K562 treated with DMSO at 1 percent for 48 hours (cell line): Measurements from ENCODE around the gene CHAC2. TPM values are rescaled to one million over a fixed set of nuclear protein-coding genes. Genes with fewer than 3 reads are reported as not detected.

Experiments
- total RNA-seq: library from RNA; unstranded; fragments of 300-600 nt; gene quantifications from 2 replicates; pipeline ENCODE4 v1.2.3, GENCODE V29; 2022; ENCODE audit warnings: low replicate concordance; ENCODE audit errors: extremely low read depth

Gene CHAC2
- total RNA-seq = not detected in 2 replicates

DNA sequence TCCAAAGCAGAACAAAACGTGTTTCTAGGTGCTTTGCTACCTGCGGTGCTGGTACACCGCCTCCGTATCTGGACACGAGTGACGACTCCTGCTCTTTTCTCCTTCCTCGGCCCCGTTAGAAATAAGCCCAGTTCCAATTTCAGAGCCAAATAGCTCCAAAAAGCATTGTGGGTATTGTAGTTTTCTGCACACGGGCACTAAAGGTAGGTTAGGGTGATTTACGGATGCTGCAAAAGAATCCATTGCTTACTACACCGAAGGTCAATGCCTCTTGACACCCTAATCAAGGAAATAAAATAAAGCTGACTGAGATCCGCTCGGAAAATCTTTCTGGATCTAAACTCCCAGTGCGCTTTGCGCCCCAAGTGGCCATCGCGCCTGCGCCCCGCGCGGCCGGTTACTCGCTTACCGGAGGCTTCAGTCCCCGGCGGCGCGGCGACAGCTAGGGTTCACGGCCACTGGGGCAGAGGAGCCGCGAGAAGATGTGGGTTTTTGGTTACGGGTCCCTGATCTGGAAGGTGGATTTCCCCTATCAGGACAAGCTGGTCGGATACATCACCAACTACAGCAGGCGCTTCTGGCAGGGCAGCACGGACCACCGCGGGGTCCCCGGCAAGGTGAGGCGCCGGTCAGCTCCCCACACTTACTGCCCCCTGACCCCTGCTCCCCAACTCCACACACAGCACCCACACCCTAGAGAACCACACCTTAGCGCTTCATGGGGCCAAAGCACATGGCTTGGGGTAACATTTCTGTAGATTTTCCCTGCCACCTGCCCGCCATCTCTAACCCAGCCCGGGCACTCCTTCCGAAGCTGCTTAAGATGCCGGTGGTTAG is at the start of gene CHAC2:
Gene CHAC2, plus strand, starts transcription at position 400 of the 837 bp plus-strand sequence. Its CDS starts 83 bp downstream, at position 483.

DNA sequence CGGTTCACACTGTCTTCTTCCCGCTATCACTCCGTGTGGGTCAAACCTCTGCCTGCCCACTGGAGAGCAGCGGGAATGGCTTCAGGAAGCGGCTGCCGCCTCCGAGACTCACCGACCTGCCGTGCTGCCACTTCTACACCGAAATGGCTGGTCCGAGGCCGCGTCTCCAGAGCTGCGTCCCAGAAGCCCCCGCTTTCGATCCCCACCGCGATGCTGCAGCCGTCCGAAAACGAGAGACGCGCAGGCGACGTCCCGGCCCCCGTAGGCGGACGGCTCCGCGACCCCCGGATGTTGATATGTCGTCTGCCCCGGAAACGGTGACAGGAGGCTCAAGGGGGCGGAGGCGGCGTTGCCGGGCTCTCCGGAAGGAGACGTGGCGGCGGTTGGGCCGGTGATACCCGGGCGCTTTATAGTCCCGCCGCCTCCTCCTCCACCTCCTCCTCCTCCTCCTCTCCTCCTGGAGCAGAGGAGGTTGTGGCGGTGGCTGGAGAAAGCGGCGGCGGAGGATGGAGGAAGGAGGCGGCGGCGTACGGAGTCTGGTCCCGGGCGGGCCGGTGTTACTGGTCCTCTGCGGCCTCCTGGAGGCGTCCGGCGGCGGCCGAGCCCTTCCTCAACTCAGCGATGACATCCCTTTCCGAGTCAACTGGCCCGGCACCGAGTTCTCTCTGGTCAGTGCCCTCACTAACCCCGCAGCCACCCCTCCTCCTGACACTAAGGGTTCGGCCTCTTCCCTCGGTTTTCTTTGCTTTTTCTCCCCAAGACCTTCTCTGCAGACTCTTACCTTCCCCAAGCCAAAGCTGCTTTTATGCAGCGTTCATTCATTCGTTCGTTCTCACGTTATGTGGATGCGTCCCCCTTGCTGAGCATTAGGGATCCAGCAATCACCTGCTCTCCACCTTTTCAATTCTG is 19.4 kb downstream of the CHAC2 start, which contains the start of the genes ASB3 and ERLEC1:
Gene ASB3, minus strand, starts transcription at position 249 of the 909 bp plus-strand sequence. CDS start 21,381 bp downstream, outside the sequence.
Gene ERLEC1, plus strand, starts transcription at position 340 of the 909 bp plus-strand sequence. Its CDS starts 167 bp downstream, at position 507.

Other genes starting within 250 kb of the CHAC2 start
- not detected in 2 replicates for gene ASB3, start 19.1 kb downstream of the CHAC2 start, total RNA-seq
- gene ERLEC1, start 19.2 kb downstream of the CHAC2 start, total RNA-seq = not detected in 2 replicates
- gene GPR75, start 92.2 kb downstream of the CHAC2 start, total RNA-seq = not detected in 2 replicates
- 211 TPM in 1 of 2 replicates, not detected in the other for gene PSME4, start 203.2 kb downstream of the CHAC2 start, total RNA-seq